Kidney (tissue), 14 donors: ENCODE data around the gene OTUD4. TPM values are rescaled to one million over a fixed set of nuclear protein-coding genes. Genes with fewer than 3 reads are reported as not detected.
"Not testable (repeated sequence)": the region's sequence is repeated elsewhere in the genome, so short reads cannot be mapped to it uniquely, and the experiment has no call there.

Experiments used
- DNase-seq, 5 donors: peaks; one replicate each; pipeline ENCODE4 v3.0.0-alpha.2; 2013 to 2020
- FAIRE-seq: peaks from 2 replicates; lab custom pipeline; 2012; peaks lifted over from hg19 to GRCh38; lab: Jason Lieb, UNC
- H3K27ac ChIP-seq, 2 donors: one replicate each; pipeline ENCODE4 v1.7.0; 2013; ENCODE audit warnings: low read depth in 2 of 2, low read length in 2 of 2, inconsistent platforms in 1 of 2
- H3K27me3 ChIP-seq: one replicate; pipeline ENCODE4 v1.7.1; 2013; ENCODE audit warnings: low read length, inconsistent platforms; ENCODE audit not compliant: control insufficient read depth, insufficient read depth
- H3K36me3 ChIP-seq, 3 donors: one replicate each; pipeline versions ENCODE4 v1.7.0 to v1.7.1; 2013; ENCODE audit warnings: low read length in 3 of 3, control low read depth in 1 of 3, inconsistent platforms in 1 of 3; ENCODE audit not compliant: insufficient read depth in 3 of 3, control insufficient read depth in 2 of 3
- H3K4me1 ChIP-seq, 3 donors: one replicate each; pipeline versions ENCODE4 v1.7.0 to v1.7.1; 2013; ENCODE audit warnings: low read length in 3 of 3, inconsistent platforms in 1 of 3, low read depth in 1 of 3; ENCODE audit not compliant: control insufficient read depth in 2 of 3, insufficient read depth in 2 of 3
- H3K4me3 ChIP-seq, 3 donors: one replicate each; pipeline versions ENCODE4 v1.7.0 to v1.8.1; 2013; ENCODE audit warnings: low read length in 3 of 3, control low read depth in 1 of 3, inconsistent platforms in 1 of 3
- H3K9ac ChIP-seq, 3 donors: one replicate each; pipeline versions ENCODE4 v1.7.0 to v1.7.1; 2013; ENCODE audit warnings: low read length in 3 of 3, control low read depth in 1 of 3, inconsistent platforms in 1 of 3
- H3K9me3 ChIP-seq, 3 donors: one replicate each; pipeline versions ENCODE4 v1.7.0 to v1.7.1; 2013; ENCODE audit warnings: low read length in 3 of 3, control low read depth in 1 of 3, inconsistent platforms in 1 of 3; ENCODE audit not compliant: control insufficient read depth in 2 of 3, insufficient read depth in 1 of 3
- intact Hi-C: fragments of 100-400 bp; cut with DNase I; formaldehyde crosslinking; loops from one replicate; pipeline ENCODE4 v1.11.1; 2022
- polyA plus RNA-seq: library from polyadenylated mRNA; stranded (reverse); fragments of 350-450 nt; fragmentation: Illumina TruSeq; extraction: RNeasy Lipid Tissue Mini Kit (QIAGEN cat#74804); gene quantifications from one replicate; pipeline ENCODE4 v1.2.3, GENCODE V29; 2014; ENCODE audit warnings: low read depth, low replicate concordance; ENCODE audit not compliant: insufficient read depth
- total RNA-seq: library from RNA; stranded (reverse); fragmentation: NEBNext Ultra II Directional; extraction: Animal tissue kit (Norgen Biotek cat#: 25700); gene quantifications from one replicate; pipeline ENCODE4 v1.2.1, GENCODE V29; 2021
- TF ChIP-seq, protein P1 (sequence below): IDR thresholded peaks from 3 replicates; pipeline ENCODE4 v1.5.1; 2012; ENCODE audit warnings: mild to moderate bottlenecking, moderate library complexity, borderline replicate concordance; ENCODE audit not compliant: insufficient read depth; ENCODE audit errors: extremely low read depth
- donor health status: control.
- donor health status: control.
- donor health status: control.
- donor health status: control.
- donor health status: control.
- donor health status: DM: yes; HTN: yes; CAD: no.
- donor health status: Normal renal cell carcinoma (clear cell type).

The OTUD4 gene
- total and polyA plus RNA-seq, 2 donors from 2014 or later, result 5.6 to 45.4 TPM

- H3K27me3 ChIP-seq, result no peaks in the 10 kb centered on the region
- TF ChIP-seq, protein P1, sequence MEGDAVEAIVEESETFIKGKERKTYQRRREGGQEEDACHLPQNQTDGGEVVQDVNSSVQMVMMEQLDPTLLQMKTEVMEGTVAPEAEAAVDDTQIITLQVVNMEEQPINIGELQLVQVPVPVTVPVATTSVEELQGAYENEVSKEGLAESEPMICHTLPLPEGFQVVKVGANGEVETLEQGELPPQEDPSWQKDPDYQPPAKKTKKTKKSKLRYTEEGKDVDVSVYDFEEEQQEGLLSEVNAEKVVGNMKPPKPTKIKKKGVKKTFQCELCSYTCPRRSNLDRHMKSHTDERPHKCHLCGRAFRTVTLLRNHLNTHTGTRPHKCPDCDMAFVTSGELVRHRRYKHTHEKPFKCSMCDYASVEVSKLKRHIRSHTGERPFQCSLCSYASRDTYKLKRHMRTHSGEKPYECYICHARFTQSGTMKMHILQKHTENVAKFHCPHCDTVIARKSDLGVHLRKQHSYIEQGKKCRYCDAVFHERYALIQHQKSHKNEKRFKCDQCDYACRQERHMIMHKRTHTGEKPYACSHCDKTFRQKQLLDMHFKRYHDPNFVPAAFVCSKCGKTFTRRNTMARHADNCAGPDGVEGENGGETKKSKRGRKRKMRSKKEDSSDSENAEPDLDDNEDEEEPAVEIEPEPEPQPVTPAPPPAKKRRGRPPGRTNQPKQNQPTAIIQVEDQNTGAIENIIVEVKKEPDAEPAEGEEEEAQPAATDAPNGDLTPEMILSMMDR, result no peak
- intact Hi-C loops, result no loop called here
- H3K4me1 ChIP-seq, result peaks cover 0 to 2% (median 0%) of the 10 kb centered on the region in 3 donors
- DNase-seq (no peak), FAIRE-seq (no peak)
- H3K4me3 ChIP-seq, result no peak overlapping the region
- H3K9ac ChIP-seq, result no peak overlapping the region
- no peak overlapping the region for H3K27ac ChIP-seq
- no peaks in the 10 kb centered on the region for H3K36me3 ChIP-seq
- no peaks in the 10 kb centered on the region for H3K9me3 ChIP-seq
These were observed 3.2 kb upstream of the OTUD4 start for GRCh38 chr4:145183581-145183980.

- H3K4me1 ChIP-seq, result peaks cover 0 to 4% (median 0%) of the 10 kb centered on the region in 3 donors
- H3K4me3 ChIP-seq, result no peak overlapping the region
- intact Hi-C loops, result no loop called here
- no peaks in the 10 kb centered on the region for H3K9me3 ChIP-seq
- no peaks in the 10 kb centered on the region for H3K36me3 ChIP-seq
- DNase-seq (peak in 2 of 5 donors; percentile 7 to 9), FAIRE-seq (no peak)
- no peak overlapping the region for H3K27ac ChIP-seq
- H3K9ac ChIP-seq, result no peak overlapping the region
- H3K27me3 ChIP-seq, result no peaks in the 10 kb centered on the region
- TF ChIP-seq, protein P1, result no peak
These were observed 2.6 kb upstream of the OTUD4 start for GRCh38 chr4:145183023-145183422.

DNA sequence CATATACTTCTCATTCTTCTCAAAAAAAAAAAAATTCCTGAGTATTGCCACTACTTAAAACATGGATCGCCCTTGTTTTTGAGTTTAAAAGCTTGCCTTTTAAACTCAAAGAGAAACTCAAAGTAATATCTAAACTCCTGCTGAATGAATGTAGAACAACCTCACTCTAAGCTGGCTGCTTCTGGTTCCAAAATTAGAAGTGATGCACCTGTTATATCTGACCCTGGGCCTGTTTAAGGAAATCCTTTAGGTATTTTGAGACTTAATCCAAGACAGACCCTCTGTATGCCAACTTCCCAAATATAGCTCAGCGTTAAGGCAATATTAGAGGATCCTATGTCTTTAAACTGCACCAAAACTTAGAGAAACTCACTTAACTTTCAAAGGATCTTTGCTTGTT lies 1.8 kb upstream of the OTUD4 start:
- Histone ChIP-seq H3K4me1 (peaks cover 0 to 9% (median 5%) of the 10 kb centered on the region in 3 donors), H3K9me3 (no peaks in the 10 kb centered on the region), H3K27me3 (no peaks in the 10 kb centered on the region), H3K27ac (no peak overlapping the region), H3K4me3 (no peak overlapping the region), H3K9ac (no peak overlapping the region), H3K36me3 (no peaks in the 10 kb centered on the region)
- intact Hi-C loops, result no loop called here
- TF ChIP-seq, protein P1, result no peak
- FAIRE-seq, result no peak
- no peak for DNase-seq

- no peaks in the 10 kb centered on the region for H3K9me3 ChIP-seq
- TF ChIP-seq, protein P1, result no peak
- H3K36me3 ChIP-seq, result no peaks in the 10 kb centered on the region
- no peaks in the 10 kb centered on the region for H3K27me3 ChIP-seq
- peak overlapping the region; percentile 81 to 84 for H3K27ac ChIP-seq
- peak overlapping the region; percentile 80 to 89 (median 89) for H3K4me3 ChIP-seq
- FAIRE-seq (no peak), DNase-seq (no peak)
- H3K4me1 ChIP-seq, result peaks cover 0 to 12% (median 12%) of the 10 kb centered on the region in 3 donors
- peak overlapping the region; percentile 52 to 90 (median 82) for H3K9ac ChIP-seq
- intact Hi-C loops, result no loop called here
These were observed 707 bp upstream of the OTUD4 start for GRCh38 chr4:145181091-145181501.

- H3K27me3 ChIP-seq, intact Hi-C loops, H3K36me3 ChIP-seq, H3K9me3 ChIP-seq, FAIRE-seq: not testable (repeated sequence)
- H3K4me1 ChIP-seq, result peaks cover 0 to 12% (median 12%) of the 10 kb centered on the region in 3 donors
- H3K9ac ChIP-seq, result peak overlapping the region in 2 of 3 donors; percentile 37 to 79
- peak in 1 of 5 donors; percentile 38 for DNase-seq
- H3K27ac ChIP-seq, result peak overlapping the region; percentile 96 to 98
- H3K4me3 ChIP-seq, result peak overlapping the region; percentile 36 to 95 (median 47)
These were observed 510 bp downstream of the OTUD4 start for GRCh38 chr4:145179861-145180297.
